ENCODE data around the gene AIMP2. TPM values are rescaled to one million over a fixed set of nuclear protein-coding genes. Genes with fewer than 3 reads are reported as not detected.

Gene AIMP2
- total RNA-seq (2022; extraction: Qiagen RNA extraction; ENCODE audit: low read depth), result 88.1 to 96.8 TPM (median 89.3 TPM) in 5 replicates

GRCh38 chr7:6008668-6009611 is at the start of gene AIMP2, which contains the start of gene PMS2:
AIMP2 (plus strand) TSS chr7:6009272; CDS start chr7:6009364, 92 bp downstream.
PMS2 (minus strand) TSS chr7:6009049; CDS start chr7:6009019, 30 bp downstream.

GRCh38 chr7:5970347-5970911 is 38.6 kb upstream of the AIMP2 start, which contains the start of gene RSPH10B:
RSPH10B (minus strand) TSS chr7:5970689; CDS start chr7:5967116, 3,573 bp downstream.

GRCh38 chr7:6030988-6031387 is 21.9 kb downstream of the AIMP2 start, which contains the start of gene ANKRD61:
ANKRD61 (plus strand) TSS chr7:6031376; CDS start chr7:6031376, 0 bp downstream.

Other genes with a start within 250 kb of the AIMP2 start
- 21.2 to 25.2 TPM (median 24.2 TPM) in 5 replicates for gene RNF216, start 227.6 kb upstream of the AIMP2 start, total RNA-seq (2022; extraction: Qiagen RNA extraction; ENCODE audit: low read depth)
- not detected in 5 replicates for gene OCM, start 128.5 kb upstream of the AIMP2 start, total RNA-seq (2022; extraction: Qiagen RNA extraction; ENCODE audit: low read depth)
- gene CCZ1, start 110.5 kb upstream of the AIMP2 start, total RNA-seq (2022; extraction: Qiagen RNA extraction; ENCODE audit: low read depth), result 74.2 to 83.0 TPM (median 77.6 TPM) in 5 replicates
- 0.06 to 0.14 TPM (median 0.14 TPM) in 3 of 5 replicates, not detected in the others for gene RSPH10B, start 38.6 kb upstream of the AIMP2 start, total RNA-seq (2022; extraction: Qiagen RNA extraction; ENCODE audit: low read depth)
- gene PMS2, start 223 bp upstream of the AIMP2 start, total RNA-seq (2022; extraction: Qiagen RNA extraction; ENCODE audit: low read depth), result 9.8 to 14.5 TPM (median 12.9 TPM) in 5 replicates
- 0.43 to 0.77 TPM (median 0.53 TPM) in 5 replicates for gene ANKRD61, start 22.1 kb downstream of the AIMP2 start, total RNA-seq (2022; extraction: Qiagen RNA extraction; ENCODE audit: low read depth)
- 57.5 to 87.0 TPM (median 75.7 TPM) in 5 replicates for gene EIF2AK1, start 49.9 kb downstream of the AIMP2 start, total RNA-seq (2022; extraction: Qiagen RNA extraction; ENCODE audit: low read depth)
- gene USP42, start 95.7 kb downstream of the AIMP2 start, total RNA-seq (2022; extraction: Qiagen RNA extraction; ENCODE audit: low read depth), result 6.0 to 8.6 TPM (median 7.6 TPM) in 5 replicates

All from A549 treated with GW870086 at 1 μM for 4 hours (cell line).